Dedifferentiated amniotic fluid mesenchymal stem cell (primary cell): ENCODE results near the gene SRC.

Experiments
- DNase-seq: peaks from one replicate; pipeline ENCODE4 v3.0.0-alpha.2; 2016; ENCODE audit errors: extremely low spot score

SRC gene

DNA sequence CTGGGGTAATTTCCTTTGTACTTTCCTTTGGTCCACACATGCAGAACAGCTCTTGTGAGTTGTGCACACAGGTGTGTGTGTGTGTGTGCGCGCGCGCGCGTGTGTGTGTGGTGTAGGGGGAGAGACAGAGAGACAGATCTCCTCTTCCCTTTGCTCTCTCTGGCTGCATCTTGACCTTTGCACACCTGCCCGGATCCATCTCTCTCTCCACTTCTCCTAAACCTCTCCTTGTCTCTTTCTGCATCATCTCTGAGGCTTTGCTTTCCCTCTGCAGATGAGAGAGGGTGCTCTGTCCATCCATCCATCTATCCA is 67.0 kb downstream of the SRC start:
- DNase-seq: no peak

DNA sequence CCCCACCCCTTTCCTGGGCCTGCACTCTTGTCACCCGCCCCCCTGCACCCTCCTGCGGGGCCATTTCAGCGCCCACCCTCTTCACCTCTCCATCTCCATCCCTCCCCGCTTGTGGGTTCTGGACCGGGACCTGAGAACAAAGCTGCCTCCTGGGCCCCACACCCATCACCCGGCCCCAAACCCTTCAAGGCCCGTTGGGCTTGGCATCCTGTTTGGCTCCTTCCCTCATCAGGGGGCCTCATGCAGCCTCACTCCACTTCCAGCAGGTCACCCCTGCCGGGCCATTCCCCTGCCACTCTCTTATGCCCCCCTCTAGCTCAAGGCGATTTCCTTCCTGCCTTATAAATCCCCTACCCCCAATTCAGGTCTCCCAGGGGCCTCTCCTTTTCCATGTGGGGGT is 67.4 kb downstream of the SRC start:
- no peak for DNase-seq

DNA sequence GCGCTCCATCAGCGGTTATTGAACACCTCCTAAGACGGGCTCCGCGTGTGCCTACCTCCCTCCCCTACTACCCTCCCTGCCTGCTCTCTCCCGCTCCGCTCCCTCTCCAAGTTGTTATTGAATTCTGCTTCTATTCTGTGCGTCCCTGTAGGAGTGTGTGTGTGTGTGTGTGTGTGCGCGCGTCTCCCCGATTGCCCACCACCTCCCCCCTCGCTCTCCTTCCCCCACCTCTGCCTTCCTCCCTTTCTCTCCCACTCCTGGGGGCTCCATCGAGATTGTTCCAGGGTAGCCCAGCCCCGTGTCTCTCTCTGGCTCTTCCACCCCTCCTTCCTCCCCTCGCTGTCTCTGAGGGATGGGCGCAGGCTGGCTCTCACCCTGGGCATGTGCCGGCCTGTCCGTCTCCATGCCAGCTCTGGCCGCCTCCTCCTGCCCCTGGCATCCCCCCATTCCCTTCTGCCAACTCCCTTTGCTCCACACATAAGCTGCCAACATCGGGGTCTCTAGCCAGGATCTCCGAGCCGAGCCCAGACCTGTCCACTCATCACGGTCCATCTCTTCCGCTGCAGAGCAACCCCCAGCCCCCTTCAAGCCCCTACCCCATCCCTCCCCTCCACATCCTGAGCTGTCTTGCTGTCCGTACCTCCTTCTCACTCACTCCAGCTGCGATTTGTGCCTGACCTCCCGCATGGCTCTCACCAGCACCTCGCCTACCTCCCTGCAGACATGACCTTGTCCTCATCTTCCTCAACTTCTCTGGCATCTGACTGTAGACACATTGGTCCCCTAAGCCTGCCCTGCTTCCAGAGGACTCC is 68.5 kb downstream of the SRC start:
- no peak for DNase-seq

DNA sequence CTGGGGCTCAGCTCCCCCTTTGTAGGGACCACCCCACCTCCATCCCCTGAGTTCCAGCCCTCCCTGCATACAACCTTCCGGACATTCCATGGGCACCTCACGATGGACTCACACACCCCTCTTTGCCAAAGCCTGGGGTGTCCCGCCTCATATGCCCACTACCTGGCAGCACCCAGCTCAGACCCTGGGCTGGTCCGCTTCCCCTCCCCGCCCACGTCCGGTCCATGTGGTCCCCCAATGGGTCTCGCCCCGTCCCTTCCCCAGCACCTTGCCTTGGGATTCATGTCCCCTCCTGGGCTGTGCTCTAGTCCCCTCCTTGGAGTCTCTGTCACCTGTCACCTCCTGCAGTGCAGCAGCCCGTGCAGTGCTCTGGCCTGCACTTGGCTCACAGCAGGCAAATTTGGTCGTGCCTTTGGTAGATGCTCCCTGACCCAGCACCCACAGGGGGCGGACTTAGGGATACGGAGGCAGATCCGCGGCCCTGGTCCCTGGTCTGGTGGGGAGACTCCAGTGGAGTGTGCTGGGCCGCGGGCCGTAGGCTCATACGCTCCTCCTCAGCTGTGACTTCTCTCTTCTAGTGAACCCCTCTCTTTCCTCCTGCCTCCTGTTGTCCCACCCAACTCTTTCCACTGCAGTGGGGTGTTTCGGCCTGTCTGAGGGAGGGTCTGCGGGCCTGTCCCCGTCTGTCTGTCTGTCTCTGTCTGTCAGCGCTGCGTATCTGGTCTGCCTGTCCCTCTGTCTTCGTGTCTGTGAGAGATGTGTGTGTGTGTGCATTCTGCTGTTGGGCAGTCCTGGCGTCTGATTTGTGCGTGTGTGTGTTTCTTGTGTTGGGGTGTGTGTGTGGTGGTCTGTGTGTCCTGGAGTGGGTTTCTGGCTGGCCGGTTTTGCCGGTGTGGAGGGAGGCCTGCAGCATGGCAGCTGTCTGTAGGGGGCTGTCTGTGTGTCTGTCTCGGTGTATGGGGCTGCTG is 69.5 kb downstream of the SRC start:
- no peak for DNase-seq

DNA sequence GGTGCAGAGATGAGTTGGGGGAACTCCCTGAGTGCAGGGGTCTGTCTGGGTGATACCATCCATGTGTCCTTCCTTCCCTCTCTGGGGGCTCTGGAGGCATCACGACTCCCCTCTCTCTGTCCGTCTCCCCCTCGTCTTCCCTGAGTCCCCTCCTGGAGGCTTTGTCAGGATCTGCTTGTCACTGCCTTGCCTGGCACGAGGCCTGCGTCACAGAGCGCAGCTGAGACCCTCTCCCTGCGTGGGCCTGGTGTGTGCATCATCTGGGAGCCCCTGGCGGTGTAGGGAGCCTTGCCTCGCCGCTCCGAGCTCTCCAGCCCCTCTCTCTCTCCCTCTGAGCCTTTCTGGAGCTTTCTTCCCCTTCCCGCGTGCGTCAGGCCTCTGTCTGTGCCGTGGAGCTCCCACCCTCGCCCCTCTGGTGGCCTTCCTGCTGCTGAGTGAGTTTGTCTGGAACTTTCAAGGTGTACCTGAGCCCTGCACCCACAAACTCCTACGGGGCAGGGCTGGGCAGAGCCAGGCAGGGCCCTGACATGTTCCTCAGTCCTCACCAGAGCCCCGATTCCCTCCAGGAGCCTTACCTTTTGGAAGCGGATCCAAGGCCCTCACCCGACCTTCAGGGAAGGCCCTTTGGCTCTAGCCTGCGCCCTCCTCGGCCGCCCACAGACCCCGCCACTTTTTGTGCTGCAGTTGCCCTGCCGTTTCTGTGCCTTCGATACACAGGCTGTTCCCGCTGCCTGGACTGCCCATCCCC is 70.3 kb downstream of the SRC start:
- no peak for DNase-seq

DNA sequence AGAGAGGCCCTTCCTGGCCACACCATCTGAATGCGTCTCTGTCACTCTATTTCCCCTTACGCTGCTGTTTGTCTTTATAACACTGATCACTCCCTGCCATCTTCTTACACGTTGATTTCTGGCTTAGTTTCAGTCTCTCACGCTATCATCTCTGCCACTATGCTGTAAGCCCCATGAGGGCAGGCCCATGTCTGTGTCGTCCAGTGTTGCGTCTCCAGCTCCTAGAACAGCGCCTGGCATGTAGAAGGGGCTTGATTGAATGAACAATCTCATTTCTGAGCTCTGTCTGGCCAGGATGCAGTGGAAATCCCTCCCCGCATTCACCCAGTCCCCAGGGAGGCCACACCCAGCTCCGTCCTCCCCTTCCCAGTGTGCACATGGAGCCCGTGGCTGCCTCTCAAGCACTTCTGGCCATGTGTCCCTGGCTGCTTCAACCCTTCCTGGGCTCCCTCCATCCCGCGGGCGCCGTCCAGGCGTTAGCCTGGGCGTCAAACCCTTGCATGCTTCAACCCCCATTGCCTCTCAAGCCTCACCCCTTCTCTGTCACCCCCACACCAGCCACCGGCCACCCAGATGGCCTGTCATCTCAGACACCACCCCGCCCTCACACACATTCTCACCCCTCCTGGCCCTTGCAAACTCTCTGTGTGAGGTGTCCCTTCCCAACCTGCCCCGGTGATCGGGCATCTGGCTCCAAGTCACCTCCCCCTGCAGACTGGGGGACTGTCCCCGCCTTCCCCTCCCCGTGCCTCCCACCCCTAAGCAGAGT is 71.1 kb downstream of the SRC start:
- no peak for DNase-seq

DNA sequence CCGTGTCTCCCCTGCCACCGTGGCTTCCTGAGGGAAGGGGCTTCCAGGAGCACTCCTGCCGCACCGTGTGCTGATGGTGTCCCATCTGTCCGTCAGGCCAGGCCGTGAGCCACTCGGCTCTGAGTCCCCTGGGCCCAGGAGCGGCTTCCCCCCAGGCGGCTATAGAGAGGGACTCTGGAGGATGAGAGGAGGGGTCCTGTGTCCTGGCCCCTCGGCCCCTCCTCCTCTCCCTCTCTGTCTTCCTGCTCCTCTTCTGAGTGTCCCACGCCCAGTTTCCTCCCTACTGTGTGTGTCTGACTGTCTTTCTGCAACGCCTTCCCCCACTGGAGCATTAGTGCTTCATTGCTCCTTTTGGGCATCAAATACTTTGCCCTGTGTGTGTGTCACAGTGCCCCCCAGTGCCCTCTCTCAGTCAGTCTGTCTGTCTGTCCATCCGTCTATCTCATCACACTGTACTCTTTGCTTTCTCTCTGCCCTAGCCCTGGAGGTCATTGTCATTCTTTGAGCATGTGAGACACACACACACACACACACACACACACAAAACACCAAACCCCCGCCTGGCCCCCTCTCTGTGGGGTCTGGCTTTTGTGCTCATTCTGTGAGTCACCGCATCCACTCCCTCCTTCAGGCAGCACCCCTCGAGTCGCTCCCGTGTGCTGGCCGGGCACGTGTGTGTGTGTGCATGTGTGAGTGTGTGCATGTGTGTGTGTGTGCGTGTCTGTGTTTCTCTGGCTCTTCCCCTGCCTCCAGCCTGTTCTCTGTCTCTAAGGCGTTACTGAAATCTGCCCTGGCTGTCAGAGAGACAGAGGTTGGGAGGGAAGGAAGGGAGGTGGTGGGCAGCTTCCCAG is 71.9 kb downstream of the SRC start:
- no peak for DNase-seq

DNA sequence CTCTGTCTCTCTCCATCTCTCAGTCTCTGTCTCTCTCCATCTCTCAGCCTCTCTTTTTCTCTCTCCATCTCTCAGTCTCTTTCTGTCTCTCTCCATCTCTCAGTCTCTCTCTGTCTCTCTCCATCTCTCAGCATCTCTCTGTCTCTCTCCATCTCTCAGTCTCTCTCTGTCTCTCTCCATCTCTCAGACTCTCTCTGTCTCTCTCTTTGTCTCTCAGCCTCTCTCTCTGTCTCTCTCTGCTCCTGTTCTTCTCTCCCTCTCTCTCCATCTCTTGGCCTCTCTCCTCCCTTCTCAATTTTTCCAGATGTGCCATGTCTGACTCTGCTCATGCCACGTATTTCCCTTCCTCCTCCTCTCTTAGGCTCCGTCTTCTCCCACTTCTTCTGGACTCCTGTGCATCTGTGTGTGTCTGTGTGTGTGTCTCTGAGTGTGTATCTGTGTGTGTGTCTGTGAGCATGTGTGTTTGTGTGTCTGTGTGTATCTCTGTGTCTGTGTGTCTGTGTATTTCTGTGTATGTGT is 72.7 kb downstream of the SRC start:
- no peak for DNase-seq

DNA sequence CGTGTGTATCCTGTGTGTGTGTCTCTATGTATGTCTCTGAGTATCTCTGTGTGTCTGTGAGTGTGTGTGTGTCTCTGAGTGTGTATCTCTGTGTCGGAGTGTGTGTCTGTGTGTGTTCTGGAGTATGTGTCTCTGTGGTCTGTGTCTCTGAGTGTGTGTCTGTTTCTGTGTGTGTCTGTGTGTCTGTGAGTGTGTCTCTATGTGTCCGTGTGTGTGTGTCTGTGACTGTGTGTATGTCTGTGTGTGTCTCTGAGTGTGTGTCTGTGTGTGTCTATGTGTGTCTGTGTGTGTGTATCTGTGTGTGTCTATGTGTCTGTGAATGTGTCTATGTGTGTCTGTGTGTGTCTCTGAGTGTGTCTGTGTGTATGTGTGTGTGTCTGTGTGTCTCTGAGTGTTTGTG is 73.4 kb downstream of the SRC start:
- DNase-seq: no peak

DNA sequence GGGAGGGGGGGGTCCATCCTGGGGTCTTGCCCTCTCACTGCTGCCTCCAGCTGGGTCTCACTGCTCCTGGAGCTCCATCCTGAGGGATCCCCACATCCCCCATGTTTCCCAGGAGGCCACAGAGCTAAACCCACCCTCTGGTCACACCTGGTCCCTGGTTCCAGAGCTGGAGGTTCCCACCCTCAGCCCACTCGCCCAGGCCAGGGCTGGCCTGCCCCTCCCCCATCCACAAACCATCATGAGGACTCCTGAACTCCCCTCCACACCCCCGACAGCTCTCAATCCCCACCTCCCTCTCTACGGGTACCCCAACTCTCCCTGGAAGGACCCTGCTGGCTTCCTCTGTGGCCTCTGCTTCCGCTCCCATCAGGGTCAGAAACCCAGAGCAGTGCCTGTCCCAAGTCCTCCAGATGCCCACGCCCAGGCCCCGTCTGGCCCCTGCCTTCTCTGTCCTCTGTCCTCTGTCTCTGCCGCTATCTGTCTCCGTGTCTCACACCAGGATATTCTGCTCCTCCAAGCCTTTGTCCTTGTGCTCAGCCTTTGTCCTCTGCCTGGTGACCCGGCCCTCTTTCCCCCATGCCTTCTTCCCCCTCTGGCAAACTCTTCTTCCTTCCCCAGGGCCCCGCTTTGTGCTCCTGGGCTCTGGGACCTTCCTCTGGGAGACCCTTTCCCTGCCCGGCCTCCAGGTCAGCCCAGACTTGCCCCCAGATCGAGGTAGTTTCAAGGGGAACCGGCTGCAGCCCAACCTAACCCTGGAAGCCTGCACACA is 74.0 kb downstream of the SRC start:
- no peak for DNase-seq

DNA sequence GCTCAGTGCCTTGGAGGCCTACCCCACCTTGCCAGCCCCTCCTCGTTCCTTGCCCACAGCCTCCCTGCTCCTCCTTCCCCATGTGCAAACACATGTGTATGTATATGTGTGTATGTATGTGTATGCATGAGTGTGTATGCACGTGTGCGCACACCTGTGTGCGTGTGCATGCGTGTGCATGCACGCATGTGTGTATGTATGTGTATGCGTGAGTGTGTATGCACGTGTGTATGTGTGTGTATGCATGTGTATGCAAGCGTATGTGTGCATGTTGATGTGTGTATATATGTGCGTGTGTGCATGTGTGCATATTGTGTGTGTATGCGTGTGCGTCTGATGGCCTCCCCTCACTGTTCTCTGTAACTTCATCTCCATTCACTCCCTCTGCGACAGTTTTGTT is 74.7 kb downstream of the SRC start:
- DNase-seq: no peak

DNA sequence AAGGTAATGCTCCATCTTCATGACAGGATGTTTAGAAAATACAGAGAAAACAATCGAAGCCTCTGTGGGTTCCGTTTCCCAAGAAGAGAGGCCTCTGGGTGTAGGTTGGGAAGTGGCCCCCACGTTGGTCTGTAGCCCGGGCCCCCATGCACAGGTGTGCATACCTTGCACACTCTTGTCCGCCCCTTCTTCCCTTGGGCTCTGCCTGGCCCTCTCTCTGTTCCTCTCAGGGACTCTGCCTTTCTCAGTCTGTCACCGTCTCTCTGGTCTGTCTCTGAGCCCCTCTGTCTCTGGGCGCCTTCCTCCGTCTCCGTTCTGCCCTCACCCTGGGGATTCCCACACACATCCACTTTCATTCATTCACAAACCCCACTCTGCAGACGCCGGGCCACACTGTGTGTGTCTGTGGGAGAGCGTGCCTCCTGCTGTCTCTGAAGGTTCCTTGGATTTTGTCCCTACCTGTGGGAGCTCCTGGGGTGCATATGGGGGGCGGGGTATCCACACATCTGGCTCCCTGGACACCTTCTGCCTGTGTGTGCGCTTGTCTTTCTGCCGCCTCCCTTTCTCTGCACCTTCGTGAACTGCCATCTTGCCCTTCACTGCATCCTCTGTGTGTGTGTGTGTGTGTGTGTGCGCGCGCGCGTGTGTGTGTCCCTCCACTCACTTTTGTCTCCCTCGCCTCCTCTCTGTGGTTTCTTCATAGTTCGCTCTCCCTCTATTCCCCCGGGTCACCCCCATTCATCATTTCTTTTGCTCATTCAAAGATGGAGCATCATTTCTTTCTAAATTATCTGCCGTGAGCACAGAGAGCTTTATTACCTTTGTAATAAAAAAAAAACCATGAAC is 75.3 kb downstream of the SRC start:
- DNase-seq: no peak

DNA sequence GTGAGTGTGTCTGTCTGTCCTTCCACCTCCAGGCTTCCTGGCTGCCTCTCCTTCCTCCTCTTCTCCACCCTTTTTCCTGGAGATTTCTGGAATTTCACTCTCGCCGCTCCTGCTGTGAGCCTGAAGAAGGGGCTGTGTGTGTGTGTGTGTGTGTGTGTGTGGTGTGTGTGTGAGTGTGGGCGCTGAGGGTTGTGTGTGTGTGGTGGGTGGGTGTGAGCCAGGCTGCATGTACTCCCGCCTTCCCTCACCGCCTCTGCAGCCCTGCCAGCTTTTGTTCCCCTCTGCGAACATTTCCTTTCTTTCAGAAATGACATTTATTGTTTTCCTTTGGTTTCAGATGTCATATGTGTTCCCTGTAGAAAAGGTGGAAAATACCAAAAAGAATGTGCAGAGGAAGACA is 76.0 kb downstream of the SRC start:
- no peak for DNase-seq

DNA sequence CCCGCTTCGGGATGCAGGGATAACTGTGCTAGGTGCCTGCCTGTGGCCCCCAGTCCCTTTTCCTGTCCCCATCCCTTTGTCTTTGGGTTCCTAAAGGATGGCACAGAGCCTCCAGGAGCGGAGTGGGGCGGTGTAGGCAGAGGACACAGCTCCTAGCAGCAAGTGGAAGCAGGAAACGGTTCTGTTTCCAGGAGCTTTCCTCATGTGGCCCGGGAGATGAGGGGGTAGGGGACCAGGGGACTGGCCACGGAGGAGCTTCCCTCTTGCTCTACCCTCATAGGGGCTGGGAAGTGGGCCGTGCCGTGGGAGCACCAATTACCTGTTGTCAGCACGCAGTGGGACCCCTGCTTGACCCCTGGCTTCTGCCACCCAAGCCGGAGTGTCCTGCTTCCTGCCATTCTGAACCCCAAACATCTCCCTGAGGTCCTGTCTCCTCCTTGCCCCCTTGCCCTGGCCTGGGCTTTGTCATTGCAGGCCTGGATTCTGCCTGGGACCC is 76.9 kb downstream of the SRC start:
- DNase-seq: no peak

DNA sequence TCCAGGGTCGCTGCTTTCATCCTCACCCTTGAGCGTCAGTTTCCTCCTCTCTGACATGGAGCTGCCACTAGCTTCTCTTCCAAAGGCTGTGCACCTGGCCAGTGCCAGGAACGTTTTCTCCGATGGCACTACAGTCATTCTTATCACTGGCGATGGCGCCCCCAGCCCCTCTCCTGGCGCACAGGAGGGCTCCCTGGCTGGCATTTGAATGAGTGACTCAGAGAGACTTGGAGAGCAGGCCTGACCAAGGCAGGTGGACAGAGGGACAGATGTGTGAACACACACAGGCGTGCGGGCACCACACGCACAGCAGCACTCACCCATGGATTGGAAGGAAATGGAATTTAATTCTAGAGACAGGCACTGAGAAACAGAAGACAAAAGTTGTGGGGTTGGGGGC is 77.6 kb downstream of the SRC start:
- no peak for DNase-seq

DNA sequence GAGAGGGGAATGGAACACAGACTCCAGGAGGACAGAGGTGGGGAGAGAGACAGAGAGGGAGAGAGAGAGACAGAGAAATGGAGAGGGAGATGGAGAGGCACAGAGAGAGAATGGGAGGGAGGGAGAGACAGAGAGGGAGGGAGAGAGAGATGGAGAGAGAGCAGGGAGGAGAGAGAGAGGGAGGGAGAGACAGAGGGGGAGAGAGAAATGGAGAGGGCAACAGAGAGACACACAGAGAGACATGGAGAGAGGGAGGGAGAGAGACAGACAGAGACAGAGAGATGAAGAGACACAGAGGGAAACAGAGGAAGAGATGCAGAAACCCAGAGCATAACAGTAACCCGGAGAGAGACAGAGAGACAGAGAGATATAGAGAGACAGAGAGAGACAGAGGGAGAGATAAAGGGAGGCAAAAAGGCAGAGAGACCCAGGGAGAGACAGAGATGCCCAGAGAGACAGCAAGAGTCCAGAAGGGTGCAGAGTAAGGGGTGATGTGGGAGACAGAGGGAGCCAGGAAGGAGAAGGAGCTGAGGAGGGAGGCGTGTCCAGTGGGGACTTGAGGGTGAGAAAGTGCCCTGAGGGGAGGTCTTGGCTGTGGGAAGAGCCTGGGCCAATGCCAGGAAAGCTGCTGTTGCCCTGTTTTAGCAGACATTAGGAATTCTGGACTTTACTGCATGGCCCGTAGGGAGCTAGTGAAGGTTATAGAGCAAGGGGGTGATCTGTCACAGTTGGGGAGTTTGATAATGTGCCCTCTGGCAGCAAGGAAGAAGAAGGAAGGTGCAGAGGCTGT is 78.3 kb downstream of the SRC start:
- no peak for DNase-seq

DNA sequence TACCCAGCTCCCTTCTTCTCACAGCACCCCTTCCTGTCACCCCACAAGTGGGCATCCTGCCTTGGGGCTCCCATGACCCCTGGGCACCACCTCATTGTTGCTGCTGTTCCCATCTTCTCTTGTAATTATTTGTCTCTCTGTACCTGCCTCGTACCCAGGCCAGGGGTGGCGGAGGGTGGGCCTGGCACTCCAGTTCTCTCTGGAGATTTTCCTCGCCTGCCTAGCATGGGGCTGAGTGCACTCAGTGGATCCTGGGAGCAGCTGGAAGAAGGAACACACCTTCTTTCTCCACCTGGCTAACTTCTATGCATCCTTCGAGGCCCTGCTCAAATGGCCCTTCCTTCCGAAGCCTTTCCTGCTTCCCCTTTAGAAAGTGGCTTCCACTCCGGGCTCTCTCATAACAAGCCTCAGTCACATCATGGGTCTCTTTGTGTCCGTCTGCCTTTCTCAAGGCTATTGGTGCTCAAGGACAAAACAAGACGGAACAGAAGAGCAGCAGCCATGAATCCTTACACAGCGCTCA is 79.2 kb downstream of the SRC start:
- no peak for DNase-seq

DNA sequence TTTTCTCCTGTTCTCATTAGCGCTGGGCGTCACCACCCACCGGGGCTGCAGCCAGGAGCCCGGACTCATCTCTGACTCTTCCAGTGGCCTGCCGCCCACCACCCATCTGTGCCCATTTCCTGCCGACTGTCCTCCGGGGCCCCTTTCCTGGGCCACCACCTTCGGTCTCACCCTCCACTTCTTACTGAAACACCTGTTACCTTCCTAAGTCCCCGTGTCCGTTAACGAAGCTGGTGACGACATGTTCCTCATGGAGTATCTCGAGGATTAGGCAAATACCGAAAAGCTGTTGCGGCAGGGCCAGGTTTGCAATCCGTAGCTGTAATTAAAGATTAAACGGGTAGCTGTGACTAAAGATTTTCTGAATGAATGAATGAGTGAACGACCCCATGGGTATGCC is 80.2 kb downstream of the SRC start:
- no peak for DNase-seq
